BJ (cell line): ENCODE results near the gene ABCC4. TPM values are rescaled to one million over a fixed set of nuclear protein-coding genes. Genes with fewer than 3 reads are reported as not detected.

Experiments used
- CTCF ChIA-PET: fragments of 350-600 bp; formaldehyde crosslinking; extraction: SDS; loops from one replicate; lab custom pipeline; 2021; ENCODE audit warnings: antibody characterized with exemption, inconsistent platforms; lab: Yijun Ruan, JAX
- POLR2A ChIA-PET: fragments of 300-600 bp; sonication (Branson Sonifier 250); formaldehyde crosslinking; extraction: SDS; loops from one replicate; lab custom pipeline; 2021; ENCODE audit warnings: antibody characterized with exemption; lab: Charles Lee
- DNase-seq: peaks from one replicate; pipeline ENCODE4 v3.0.0-alpha.2; 2011; ENCODE audit warnings: low read depth
- H3K27me3 ChIP-seq: 2 replicates; pipeline ENCODE4 v1.6.0; 2011; ENCODE audit warnings: low read length; ENCODE audit not compliant: control insufficient read depth, insufficient read depth
- H3K36me3 ChIP-seq: 2 replicates; pipeline ENCODE4 v1.5.1; 2011; ENCODE audit warnings: low read length; ENCODE audit not compliant: control insufficient read depth, insufficient read depth
- H3K4me3 ChIP-seq: 2 replicates; pipeline ENCODE4 v1.5.1; 2011; ENCODE audit warnings: low read depth, mild to moderate bottlenecking, control low read depth, low read length
- polyA plus RNA-seq: library from polyadenylated mRNA; depleted of rRNA; stranded (reverse); fragments of >200 nt; gene quantifications from 2 replicates; pipeline ENCODE4 v1.2.3, GENCODE V29; 2011
- TF ChIP-seq, protein P1 (sequence below): IDR thresholded peaks from 2 replicates; pipeline ENCODE4 v1.5.1; 2011; ENCODE audit warnings: low read depth, mild to moderate bottlenecking, control low read depth, inconsistent platforms, low read length, moderate library complexity; ENCODE audit not compliant: insufficient read depth

Gene ABCC4
- polyA plus RNA-seq, 1 experiment = 11.2 TPM

DNA sequence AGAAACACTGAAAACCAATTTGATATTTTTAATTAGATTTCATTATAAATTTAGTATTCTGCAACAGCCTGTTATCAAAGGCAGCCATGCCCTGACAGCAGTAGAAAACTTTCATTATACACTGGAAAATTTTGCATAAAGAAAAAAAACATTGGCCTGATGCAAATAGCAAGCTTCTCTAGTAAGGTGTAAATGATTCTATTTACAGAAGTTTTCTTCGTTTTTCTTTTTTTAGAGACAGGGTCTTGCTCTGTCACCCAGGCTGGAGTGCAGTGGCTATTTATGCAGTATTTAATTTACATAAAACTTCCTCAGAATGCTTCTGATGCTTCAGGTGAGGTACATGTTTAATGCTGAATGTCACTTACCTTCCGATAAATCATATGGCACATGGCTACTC, 67.0 kb downstream of the ABCC4 start:
- ChIA-PET POLR2A (no interaction called here), CTCF (interaction anchor here (0.6 kb wide), 1 partner anchor 22 kb away, joined by 3 read pairs; no protein-coding TSS in a partner anchor)
- TF ChIP-seq, protein P1, sequence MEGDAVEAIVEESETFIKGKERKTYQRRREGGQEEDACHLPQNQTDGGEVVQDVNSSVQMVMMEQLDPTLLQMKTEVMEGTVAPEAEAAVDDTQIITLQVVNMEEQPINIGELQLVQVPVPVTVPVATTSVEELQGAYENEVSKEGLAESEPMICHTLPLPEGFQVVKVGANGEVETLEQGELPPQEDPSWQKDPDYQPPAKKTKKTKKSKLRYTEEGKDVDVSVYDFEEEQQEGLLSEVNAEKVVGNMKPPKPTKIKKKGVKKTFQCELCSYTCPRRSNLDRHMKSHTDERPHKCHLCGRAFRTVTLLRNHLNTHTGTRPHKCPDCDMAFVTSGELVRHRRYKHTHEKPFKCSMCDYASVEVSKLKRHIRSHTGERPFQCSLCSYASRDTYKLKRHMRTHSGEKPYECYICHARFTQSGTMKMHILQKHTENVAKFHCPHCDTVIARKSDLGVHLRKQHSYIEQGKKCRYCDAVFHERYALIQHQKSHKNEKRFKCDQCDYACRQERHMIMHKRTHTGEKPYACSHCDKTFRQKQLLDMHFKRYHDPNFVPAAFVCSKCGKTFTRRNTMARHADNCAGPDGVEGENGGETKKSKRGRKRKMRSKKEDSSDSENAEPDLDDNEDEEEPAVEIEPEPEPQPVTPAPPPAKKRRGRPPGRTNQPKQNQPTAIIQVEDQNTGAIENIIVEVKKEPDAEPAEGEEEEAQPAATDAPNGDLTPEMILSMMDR = no peak
- no peaks in the 10 kb centered on the region for H3K27me3 ChIP-seq
- H3K4me3 ChIP-seq = no peak overlapping the region
- DNase-seq = no peak
- no peaks in the 10 kb centered on the region for H3K36me3 ChIP-seq

DNA sequence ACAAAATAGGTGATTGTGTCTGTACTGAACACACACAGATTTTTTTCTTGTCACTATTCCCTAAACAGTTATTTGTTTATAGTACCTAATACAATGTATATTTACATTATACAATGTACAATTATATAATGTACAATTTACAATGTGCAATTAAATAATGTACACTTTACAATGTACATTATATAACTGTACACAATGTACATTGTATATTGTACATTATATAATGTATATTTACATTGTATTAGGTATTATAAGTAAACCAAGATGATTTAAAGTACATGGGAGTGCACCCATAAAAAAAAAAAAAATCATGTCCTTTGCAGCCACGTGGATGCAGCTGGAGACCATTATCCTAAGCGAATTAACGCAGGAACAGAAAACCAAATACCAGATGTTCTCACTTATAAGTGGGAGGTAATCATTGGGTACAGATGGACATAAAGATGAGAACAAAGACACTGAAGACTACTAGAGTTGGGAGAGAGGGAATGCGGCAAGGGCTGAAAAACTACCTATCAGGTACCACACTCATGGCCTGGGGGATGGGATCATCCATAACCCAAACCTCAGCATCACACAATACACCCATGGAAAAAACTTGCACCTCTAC, 68.1 kb downstream of the ABCC4 start:
- TF ChIP-seq, protein P1 = no peak
- POLR2A ChIA-PET = no interaction called here
- H3K4me3 ChIP-seq = no peak overlapping the region
- no peak for DNase-seq
- CTCF ChIA-PET = no interaction called here
- no peaks in the 10 kb centered on the region for H3K36me3 ChIP-seq
- H3K27me3 ChIP-seq = no peaks in the 10 kb centered on the region

DNA sequence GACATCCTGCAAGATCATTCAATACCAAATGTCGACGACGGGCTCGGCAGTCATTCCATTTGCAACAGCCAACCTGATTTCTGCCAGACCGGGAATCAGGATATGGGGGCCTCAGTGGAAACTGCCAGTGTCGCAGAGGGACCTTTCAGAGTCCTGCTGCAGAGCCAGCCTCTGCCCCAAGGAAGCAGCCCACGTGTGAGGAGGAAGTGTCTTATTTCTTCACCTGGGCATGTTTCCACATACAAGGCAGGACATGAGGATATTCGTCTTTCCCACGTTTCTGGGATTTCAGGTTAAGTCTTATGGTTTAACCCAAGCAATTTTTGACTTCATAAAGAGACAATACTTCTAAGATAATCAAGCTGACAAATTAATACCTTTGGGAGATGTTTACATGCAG, 69.9 kb downstream of the ABCC4 start:
- no peak for DNase-seq
- H3K36me3 ChIP-seq = no peaks in the 10 kb centered on the region
- ChIA-PET POLR2A (no interaction called here), CTCF (interaction anchor here (0.7 to 1.5 kb wide), 3 partner anchors 37 to 1798 kb away, joined by 3 to 4 read pairs (median 3); no protein-coding TSS in a partner anchor)
- TF ChIP-seq, protein P1 = no peak
- no peak overlapping the region for H3K4me3 ChIP-seq
- H3K27me3 ChIP-seq = no peaks in the 10 kb centered on the region

- no peaks in the 10 kb centered on the region for H3K27me3 ChIP-seq
- CTCF ChIA-PET = interaction anchor here (1.0 to 1.3 kb wide), 2 partner anchors 9 to 151 kb away, joined by 3 to 4 read pairs; no protein-coding TSS in a partner anchor
- TF ChIP-seq, protein P1 = no peak
- no peak for DNase-seq
- POLR2A ChIA-PET = no interaction called here
- H3K36me3 ChIP-seq = no peaks in the 10 kb centered on the region
- no peak overlapping the region for H3K4me3 ChIP-seq
These were observed 71.4 kb downstream of the ABCC4 start for GRCh38 chr13:95229855-95230254.

GRCh38 chr13:95228130-95228529, 73.1 kb downstream of the ABCC4 start:
- no peaks in the 10 kb centered on the region for H3K36me3 ChIP-seq
- TF ChIP-seq, protein P1 = no peak
- CTCF ChIA-PET = interaction anchor here (0.6 to 1.2 kb wide), 2 partner anchors 11 to 79 kb away, joined by 3 to 4 read pairs; no protein-coding TSS in a partner anchor
- no peak for DNase-seq
- H3K27me3 ChIP-seq = no peaks in the 10 kb centered on the region
- POLR2A ChIA-PET = no interaction called here
- H3K4me3 ChIP-seq = no peak overlapping the region
